Transverse colon (tissue), 3 donors: ENCODE data around the gene ZNF519.
"Not testable (repeated sequence)": the region's sequence is repeated elsewhere in the genome, so short reads cannot be mapped to it uniquely, and the experiment has no call there.

Experiments used
- POLR2A ChIP-seq: fragments of 450-650 bp; IDR thresholded peaks from one replicate; pipeline ENCODE4 v1.6.1; 2016; ENCODE audit warnings: antibody characterized with exemption, mild to moderate bottlenecking, moderate library complexity
- TF ChIP-seq, protein P1 (sequence below), 5 experiments: fragments of 200-600 bp in 3 of 5; fragments of 450-650 bp in 2 of 5; sonication (generic) in 3 of 5; IDR thresholded peaks; 1 replicate in 2 of 5; 2 replicates in 3 of 5; pipeline ENCODE4 v1.5.1; 2016 to 2017; ENCODE audit warnings: antibody characterized with exemption in 5 of 5, inconsistent platforms in 3 of 5, mild to moderate bottlenecking in 2 of 5, moderate library complexity in 1 of 5

DNA sequence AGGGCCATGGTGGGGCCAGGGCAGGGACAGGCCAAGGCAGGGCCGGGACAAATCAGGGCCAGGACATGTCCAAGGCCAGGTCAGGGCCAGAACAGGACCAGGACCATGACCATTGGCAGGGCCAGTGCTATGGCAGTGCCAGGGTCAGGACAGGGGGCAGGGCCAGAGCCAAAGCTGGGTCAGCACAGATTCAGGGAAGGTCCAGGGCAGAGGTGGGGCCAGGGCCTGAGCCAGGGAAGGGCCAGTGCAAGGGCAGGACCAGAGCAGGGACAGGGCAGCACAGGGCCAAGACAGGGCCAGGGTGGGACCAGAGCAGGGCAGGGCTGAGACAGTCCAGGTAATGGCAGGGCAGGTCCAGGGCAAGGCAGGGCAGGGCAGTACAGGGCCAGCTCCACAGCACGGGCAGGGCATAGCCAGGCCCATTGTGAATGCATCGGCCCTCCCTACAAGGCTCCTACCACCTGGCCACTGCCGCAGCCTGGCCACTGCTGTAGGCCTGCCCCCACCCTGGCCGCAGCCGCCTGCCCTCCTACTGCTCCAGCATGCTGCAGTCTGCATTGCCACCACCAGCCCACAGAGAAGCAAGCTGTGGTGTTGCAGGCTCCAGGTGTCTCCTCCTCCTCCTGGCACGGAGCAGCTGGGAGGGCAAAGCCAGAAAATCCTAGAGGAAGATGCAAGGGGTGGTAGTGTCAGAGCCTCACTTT lies 41.9 kb upstream of the ZNF519 start:
- TF ChIP-seq, protein P1, sequence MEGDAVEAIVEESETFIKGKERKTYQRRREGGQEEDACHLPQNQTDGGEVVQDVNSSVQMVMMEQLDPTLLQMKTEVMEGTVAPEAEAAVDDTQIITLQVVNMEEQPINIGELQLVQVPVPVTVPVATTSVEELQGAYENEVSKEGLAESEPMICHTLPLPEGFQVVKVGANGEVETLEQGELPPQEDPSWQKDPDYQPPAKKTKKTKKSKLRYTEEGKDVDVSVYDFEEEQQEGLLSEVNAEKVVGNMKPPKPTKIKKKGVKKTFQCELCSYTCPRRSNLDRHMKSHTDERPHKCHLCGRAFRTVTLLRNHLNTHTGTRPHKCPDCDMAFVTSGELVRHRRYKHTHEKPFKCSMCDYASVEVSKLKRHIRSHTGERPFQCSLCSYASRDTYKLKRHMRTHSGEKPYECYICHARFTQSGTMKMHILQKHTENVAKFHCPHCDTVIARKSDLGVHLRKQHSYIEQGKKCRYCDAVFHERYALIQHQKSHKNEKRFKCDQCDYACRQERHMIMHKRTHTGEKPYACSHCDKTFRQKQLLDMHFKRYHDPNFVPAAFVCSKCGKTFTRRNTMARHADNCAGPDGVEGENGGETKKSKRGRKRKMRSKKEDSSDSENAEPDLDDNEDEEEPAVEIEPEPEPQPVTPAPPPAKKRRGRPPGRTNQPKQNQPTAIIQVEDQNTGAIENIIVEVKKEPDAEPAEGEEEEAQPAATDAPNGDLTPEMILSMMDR (IDR thresholded peaks at IDR 0.05): not testable (repeated sequence)
- not testable (repeated sequence) for TF ChIP-seq POLR2A
